ENCODE measurements around the gene NUMA1. TPM values are rescaled to one million over a fixed set of nuclear protein-coding genes. Genes with fewer than 3 reads are reported as not detected.
A peak's percentile ranks its signal among the peaks of the same experiment; 100 is the strongest.

The NUMA1 gene
- polyA plus RNA-seq, 4 donors, result 232 to 355 (median 282) TPM

DNA sequence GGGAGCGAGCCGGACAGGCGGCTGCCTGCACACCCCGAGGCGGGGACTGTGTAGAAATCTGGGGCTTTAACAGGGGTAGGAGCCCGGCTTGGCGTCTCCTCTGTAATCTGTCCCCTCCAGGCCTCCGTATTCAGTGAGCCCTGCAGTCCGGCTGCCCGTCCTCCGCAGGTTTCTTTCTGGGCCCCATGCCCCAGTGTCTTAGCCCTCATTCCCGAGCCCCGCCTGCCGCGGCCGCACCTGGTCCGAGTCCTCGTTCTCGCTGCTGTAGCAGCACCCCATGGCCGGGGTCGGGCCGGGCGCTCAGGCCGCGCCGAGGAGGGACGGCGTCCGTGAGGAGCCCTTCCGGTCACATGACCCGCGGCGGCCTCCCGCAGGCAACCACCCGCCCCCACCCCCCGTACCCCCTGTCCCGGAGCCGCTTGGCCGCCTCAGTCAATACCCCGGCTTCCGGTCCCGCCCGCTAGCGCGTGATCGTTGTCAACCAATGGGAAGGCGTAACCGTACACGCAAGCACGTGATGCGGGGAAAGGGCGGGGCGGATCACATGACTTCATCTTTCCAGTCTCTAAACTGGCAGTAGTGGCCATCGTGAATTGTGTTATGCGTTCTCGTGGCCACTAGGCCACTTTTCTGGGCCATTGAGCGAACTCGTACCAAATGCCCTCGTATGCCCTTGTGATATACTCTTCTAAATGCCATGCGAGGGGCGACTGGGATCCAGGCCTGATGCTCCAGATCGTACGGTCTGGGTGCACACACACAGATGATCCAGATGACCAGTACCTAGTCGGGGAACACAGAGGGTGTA lies 22.8 kb upstream of the NUMA1 start, which contains the start of gene LAMTOR1:
LAMTOR1 (minus strand) TSS at position 352 of the 808 bp plus-strand sequence; CDS start at position 279, 73 bp downstream.
- peak; percentile 93 to 98 (median 95) for DNase-seq (ENCODE audit: low read depth in 4 of 4, low spot score in 2 of 4)

DNA sequence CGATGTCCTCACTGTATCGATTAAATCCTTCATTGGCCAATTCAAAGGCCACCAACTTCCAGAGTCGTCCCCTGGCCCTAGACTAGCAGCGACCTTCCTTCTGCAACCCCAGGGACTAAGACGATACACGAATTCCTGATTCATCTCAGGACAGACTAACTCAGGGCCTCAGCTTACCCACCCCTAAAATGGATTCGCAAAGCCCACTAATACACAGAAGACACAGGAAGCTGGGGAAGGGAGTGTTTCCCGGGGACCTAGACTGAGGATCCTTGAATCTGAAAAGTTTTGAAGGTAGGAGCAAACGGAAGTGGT lies 22.2 kb upstream of the NUMA1 start:
- no peak for DNase-seq (ENCODE audit: low read depth in 4 of 4, low spot score in 2 of 4)

DNA sequence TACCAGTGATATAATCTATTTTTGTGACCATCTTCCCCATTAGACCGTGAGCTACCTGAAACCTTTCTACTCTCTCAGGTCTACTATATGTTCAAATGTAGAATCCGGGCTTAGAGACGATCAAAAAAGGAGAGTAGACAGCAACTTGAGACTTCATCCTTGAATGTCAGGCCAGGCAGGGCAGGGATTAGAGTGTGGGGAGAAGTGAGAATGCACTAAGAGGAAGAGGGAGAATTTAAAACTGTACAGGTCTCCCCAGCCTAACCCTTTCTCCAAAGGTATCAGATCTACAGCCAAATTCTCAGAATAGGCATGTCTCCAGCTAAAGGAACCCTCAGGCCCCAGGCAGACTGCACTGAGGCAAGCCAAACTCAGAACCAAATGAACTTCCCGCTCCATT lies 21.8 kb upstream of the NUMA1 start:
- DNase-seq (ENCODE audit: low read depth in 4 of 4, low spot score in 2 of 4), result no peak

DNA sequence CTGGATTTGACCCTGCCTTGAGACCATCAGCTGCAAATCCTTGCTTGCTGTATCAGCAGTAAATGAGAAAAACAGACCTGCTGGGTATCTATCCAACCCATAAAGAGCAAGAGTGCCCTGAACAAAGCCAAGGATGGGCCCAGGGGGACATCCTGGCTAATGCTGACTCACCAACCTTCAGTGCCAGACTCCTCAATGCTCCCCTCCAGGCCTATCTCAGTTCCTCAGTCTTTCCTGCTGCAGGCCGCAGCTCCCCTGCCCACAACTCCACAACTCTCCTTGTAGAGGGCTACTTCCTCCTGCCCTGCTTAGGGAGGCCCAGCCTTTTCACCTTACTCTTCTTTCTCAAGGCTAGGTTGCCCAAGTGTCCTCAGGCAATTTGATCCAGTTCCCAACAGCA lies 20.1 kb upstream of the NUMA1 start:
- no peak for DNase-seq (ENCODE audit: low read depth in 4 of 4, low spot score in 2 of 4)

DNA sequence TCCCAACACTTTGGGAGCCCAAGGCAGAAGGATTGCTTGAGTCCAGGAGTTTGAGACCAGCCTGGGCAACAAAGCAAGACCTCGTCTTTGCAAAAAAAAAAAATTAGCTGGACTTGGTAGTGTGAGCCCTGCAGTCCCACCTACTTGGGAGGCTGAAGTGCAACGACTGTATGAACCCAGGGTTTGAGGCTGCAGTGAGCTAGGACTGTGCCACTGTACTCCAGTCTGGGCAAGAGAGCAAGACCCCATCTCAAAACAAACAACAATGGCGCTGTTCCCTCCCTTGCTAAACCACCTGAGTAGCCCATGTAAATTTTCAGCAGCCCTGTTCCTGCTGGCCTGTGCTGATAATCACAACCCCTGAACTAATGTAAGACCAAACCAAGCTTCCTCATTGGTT lies 19.7 kb upstream of the NUMA1 start:
- DNase-seq (ENCODE audit: low read depth in 4 of 4, low spot score in 2 of 4), result no peak

DNA sequence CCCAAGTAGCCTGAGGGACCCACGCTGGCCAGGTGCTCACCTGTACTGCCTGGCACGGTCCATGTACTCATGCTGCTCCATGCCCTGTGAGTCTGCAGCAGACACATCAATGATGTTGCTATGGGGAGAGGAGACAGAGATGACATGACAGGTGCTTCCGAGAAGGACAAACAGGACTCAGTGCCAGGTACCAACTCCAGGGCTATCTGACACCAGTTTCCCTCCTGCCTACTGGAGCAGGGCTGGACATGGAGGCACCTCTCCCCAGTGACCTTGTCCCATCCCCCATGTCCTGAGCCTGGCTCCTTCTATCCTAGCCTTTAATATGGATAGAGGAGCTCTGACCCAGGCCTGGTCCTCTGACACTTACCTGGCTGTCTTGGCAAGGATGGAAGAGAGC lies 18.4 kb upstream of the NUMA1 start:
- DNase-seq (ENCODE audit: low read depth in 4 of 4, low spot score in 2 of 4), result no peak

DNA sequence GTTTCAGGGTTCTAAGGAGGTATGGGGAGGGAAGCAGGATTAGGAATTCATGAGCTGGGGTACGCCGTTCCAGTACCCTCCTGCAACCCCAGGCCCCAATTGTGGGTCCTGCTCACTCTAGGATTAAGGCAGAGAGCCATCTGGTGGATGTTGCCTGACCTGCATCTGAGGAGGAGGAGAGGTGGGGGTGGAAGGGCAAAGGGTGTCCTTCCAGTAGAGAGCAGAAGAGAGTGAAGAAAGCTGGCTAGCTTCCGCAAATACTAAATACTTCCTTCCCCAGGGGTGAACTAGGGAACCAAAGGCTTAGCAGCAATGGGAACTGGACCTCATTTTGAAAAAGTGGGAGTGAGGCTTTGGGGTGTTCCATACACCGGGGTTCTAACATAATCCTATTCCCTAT lies 10.9 kb upstream of the NUMA1 start:
- DNase-seq (ENCODE audit: low read depth in 4 of 4, low spot score in 2 of 4), result no peak

DNA sequence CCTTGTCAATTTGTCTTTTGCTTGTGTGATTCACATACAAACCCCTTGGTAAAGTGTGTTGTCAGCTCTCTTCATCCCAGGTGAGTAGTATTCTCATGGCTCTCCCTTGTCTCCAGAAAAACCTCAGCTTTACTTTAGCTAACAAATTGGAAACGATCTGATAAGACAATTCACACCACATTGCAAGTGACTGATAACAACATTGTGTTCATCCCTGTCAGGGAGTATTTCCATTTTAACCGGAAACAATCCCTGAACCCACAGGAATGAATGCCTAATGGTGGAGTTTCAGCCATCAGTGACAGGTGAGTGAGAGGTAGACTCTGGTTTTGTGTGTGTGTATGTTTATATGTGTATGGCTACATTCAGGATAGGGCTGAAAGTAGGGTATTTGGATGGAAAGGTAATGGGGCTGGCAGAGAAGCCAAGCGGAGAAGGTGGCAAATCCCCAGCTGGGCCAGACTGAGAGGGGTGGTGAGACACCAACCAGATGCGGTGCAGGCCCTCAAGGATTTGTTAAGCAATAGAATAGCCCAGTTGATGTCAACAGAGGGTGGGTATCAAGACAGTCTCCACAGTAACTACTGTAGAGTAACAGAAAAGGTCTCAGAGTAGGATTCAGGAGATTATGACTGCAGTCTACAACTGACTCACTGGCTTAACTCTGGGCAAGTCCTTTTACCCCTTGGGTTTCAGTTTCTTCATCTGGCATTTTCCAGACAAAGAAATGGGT lies 7.9 kb upstream of the NUMA1 start:
- DNase-seq (ENCODE audit: low read depth in 4 of 4, low spot score in 2 of 4), result no peak

DNA sequence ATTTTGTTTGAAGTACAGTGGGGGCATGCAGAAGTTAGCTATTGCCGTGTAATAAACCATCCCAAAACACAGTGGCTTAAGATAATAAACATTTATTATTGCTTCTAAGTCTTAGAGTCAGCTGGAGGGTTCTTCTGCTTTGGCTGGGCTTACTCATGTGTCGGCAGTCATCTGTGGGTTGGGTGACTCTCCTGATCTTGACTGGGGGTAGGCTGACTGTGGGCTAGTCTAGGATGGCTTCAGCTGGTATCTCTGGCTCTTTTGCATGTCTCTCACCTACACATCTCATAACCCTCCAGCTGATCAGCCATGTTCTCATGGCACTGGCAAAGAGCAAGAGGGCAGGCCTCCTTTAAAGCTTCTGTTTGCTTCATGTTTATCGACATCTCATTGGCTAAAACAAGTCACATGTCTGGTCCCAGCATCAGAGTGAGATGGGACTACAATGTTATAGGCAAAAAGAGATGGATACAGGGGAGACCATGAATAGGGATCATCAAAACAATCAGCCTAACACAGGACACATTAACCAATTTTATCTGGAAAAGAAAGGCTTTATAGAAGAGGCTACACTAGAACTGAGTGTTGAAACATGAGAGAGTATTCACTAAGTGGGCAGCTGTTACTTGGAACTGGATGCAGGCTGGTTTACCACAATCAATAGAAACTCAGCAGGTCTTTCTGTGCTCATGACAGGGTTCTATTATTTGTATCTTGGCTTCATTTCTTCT lies 5.4 kb upstream of the NUMA1 start:
- DNase-seq (ENCODE audit: low read depth in 4 of 4, low spot score in 2 of 4), result no peak

DNA sequence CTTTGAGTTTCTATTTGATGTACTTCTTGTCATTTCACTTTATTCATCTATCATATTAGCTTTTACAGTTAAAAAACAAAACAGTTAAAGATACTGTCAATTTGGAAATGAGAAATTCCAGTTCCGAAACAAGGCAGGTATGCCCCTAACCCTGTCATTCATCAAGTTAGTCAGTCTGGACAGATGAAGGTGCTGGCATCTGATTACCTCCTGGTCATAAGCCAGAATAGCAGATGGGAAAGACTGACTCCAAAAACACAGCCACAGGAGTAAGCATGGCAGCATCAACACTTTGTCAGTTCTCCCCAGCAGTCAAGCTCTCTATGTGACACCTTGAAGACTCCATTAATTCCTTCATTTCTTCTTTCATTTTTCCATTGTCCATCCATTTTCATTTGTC lies 4.6 kb upstream of the NUMA1 start:
- no peak for DNase-seq (ENCODE audit: low read depth in 4 of 4, low spot score in 2 of 4)

DNA sequence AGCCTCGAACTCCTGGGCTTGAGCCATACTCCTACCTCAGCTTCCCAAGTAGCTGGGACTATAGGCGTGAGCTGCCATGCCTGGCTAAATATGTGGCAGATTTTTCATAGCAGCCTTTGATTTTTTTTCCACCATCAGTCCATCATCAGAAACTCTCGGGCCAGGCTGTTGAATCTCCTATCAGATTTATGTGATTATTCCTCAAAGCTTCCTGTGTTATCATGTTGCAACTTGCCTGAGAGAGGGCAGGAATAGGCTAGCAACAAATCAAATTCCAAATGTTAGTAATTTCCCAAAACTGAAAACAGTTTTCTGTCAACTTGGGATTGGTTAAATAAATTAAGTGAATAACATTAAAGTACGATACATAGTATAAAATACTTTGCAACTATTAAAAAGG lies 3.7 kb upstream of the NUMA1 start:
- DNase-seq (ENCODE audit: low read depth in 4 of 4, low spot score in 2 of 4), result no peak

DNA sequence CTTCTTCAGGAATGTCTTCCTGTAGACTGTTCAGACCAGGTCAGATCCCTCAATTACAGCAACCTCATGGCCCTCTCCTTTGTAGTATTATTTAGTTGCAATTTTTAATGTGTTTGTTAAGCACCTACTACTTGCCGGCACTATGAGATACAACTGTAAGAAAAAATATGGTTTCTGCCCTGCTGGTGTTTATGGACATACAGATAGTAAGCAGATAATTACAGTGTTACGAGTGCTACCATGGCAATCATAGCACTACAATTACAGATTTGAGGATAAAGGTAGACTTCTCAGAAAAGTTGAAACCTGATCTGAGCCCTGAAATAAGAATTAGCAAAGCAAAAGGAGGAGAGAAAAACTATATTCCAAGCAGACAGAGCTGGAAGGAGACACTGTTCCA lies 3.1 kb upstream of the NUMA1 start:
- DNase-seq (ENCODE audit: low read depth in 4 of 4, low spot score in 2 of 4), result no peak

DNA sequence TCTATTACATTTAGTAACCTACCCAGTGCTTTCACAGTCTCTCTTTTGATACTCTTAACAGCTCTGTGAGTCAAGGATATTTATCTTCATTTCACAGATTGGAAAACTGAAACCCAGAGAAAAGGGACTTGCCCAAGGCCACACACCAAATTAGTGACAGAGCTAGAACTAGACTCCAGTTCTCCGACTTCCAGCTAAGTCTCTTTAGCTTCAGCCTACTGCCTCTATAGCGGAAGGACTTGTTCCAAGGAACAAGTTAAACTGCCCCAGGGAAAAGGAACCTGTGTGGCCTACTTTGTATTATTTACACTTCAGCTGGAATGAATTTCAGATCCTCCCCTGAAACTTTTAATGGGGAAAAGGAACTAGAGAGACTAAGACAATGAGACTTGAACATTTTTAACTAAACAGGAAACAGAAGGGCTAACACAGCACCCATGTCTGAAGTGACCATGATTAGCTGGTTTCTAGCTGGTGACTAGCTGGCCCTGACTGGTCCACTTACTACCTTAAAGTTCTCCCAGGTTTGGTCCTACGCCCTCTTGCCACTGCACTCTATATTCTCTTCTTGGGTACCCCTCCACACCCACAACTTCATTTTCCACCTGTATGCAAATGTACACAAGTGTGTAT lies 1.6 kb upstream of the NUMA1 start:
- DNase-seq (ENCODE audit: low read depth in 4 of 4, low spot score in 2 of 4), result no peak

DNA sequence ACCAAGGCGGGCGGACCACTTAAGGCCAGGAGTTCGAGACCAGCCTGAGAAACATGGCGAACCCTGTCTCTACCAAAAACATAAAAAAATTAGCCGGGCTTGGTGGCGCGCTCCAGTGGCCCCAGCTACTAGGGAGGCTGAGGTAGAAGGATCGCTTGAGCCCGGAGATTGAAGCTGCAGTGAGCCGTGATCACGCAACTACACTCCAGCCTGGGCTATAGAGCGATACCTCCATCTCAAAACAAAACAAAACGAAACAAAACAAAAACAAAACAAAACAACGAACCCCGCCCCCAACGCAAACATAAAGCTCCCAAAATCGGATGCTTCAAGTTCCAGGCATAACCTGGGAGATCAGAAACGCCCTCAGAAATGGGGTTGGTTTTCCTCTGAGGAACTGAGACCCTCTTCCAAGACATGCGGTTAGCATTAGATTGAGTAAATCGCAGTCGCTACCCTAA lies 872 bp upstream of the NUMA1 start:
- DNase-seq (ENCODE audit: low read depth in 4 of 4, low spot score in 2 of 4), result no peak

DNA sequence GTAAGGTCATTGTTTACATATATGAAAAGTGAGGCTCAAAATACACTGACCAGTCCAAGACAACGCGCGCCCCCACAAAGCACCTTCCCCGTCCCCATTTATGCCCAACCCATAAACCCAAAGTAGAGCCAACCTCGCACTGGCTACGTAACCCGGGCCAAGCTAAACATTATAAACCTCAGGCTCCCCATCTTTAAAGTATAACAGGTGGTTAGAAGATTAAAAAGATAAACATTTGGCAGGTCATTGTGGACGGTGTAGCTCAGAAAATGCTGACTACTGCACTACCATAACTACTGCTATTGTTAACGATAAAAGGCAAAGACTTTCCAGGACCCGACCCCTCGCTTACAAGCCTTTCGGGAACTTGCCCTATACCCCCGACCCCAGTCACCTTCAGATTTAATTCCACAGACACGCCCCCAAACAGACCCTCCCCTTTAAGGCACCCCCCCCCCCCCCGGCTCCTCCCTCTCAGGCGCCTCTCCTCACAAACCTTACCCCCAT lies 470 bp downstream of the NUMA1 start:
- no peak for DNase-seq (ENCODE audit: low read depth in 4 of 4, low spot score in 2 of 4)

DNA sequence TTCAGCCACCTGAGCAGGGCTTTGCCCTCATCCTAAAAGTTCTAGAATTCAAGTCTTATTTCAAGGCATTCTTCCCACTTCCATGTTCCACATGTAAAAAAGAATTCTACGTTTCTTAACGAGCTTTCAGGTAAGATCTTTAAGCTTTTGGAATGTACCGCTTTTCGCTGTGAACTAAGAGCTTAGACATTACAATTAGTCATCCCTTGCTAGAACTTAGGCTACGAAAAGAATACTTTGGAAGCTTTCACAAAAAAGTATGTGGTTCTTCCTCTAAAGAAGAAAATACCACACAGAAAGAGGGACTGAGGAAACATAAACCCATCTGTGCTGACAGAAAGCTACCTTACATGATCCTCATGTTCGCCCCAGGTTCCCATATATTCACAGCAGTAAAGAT lies 1.9 kb downstream of the NUMA1 start:
- no peak for DNase-seq (ENCODE audit: low read depth in 4 of 4, low spot score in 2 of 4)

DNA sequence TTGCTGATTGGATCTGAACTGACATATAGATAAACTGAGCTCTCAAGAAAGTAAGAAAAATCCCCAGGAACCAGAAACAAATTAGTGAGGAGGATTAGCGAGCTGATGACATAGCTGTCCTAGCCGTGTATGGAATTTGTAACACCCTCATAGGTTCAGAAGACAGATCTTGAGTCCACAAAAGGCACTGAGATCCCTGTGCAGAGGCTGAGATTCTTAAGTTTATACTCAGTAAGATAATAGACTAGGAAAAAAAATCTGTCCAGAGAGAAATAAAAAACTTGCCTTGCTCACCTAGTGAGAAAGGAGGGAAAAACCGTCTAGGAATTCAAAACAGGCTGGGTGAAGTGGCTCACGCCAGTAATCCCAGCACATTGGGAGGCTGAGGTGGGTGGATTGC lies 4.6 kb downstream of the NUMA1 start:
- DNase-seq (ENCODE audit: low read depth in 4 of 4, low spot score in 2 of 4), result no peak

DNA sequence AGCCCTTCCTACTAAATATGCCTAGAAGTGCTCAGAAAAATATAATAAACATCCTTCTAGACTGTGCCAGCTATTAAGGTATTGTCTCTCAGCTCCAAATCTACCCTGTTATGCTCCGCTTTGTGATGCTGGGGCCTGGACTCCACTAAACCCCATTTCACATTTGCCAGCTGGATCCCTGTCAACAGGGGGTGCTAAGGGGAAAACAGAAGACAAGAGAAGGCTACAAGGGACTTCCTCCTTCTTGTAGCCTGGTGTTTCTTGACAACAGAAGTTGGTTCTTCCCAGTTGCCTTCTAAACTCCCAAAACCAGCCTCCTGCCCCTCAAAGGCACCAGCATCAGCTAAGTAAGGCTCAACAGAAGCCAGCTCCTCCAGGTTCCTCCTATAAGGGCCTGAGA lies 5.2 kb downstream of the NUMA1 start:
- DNase-seq (ENCODE audit: low read depth in 4 of 4, low spot score in 2 of 4), result no peak

DNA sequence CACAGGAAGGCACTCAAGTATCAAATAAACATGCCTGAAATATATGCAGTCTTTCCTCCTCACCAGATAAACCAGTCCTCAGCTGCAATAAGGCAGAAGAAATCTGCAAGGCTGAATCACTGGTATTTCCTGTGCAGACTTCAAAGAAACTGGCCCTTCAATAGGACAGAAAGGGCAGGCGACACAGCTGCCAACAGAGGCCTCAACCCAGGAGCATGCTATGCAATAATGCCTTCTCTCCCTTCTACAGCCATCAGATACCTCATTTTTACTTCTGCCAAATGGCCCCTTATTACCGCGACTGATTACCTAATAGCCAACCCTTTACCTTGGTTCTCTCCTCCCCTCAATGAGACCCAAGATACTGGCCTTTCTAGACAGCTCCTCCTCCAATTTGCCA lies 8.0 kb downstream of the NUMA1 start:
- no peak for DNase-seq (ENCODE audit: low read depth in 4 of 4, low spot score in 2 of 4)

DNA sequence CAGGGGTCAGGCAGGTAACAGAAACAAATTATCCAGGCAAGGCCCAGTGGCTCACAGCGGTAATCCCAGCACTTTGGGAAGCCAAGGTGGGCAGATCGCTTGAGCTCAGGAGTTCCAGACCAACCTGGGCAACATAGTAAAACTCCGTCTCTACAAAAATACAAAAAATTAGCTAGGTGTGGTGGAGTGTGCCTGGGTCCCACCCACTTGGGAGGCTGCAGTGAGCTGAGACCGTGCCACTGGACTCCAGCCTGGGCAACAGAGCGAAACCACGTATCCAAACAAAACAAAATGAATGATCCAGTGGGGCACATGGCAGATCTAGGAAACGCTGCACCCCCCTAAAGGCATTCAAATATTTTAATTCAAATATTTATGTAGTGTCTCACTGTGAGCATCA lies 9.9 kb downstream of the NUMA1 start:
- DNase-seq (ENCODE audit: low read depth in 4 of 4, low spot score in 2 of 4), result no peak

DNA sequence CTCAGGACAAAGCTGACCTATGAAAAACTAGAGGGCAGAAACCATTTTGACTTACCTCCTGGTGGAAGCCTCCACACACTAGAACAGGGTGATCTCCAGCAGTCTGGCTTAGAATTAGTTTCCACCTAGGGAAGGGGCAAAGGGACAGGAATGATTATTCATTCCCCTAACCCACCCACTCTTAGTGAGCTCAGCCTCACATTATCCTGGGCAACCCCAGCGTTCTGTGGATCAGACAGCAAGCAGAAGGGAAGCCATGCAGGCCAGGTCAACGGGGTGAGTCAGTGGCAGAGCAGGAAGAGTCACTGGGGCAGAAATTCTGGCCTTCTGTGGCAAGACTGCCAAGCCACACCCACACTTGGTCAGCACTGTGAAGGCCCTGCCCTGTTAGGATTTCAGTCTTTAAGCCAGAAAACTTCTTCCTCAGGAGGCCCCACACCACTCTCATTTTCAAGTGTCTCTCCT lies 10.5 kb downstream of the NUMA1 start:
- DNase-seq (ENCODE audit: low read depth in 4 of 4, low spot score in 2 of 4), result no peak

Measured in left renal cortex interstitium (tissue), 4 donors.